H1 (cell line): ENCODE data around the gene ENKD1. TPM values are rescaled to one million over a fixed set of nuclear protein-coding genes. Genes with fewer than 3 reads are reported as not detected.

Experiments
- CTCF ChIA-PET: fragments of 300-600 bp; sonication (Branson Sonifier 250); formaldehyde crosslinking; loops from one replicate; lab custom pipeline; 2021; ENCODE audit not compliant: partially characterized antibody; lab: Charles Lee
- POLR2A ChIA-PET: fragments of 300-600 bp; sonication (Branson Sonifier 250); formaldehyde crosslinking; loops from one replicate; lab custom pipeline; 2021; ENCODE audit warnings: inconsistent platforms; ENCODE audit not compliant: partially characterized antibody; lab: Charles Lee
- DNase-seq, 2 experiments: peaks; one replicate each; pipeline versions ENCODE4 v3.0.0 to v3.0.0-alpha.2; 2010 to 2022; ENCODE audit warnings: low spot score in 2 of 2, low read depth in 1 of 2, mixed read lengths in 1 of 2
- FAIRE-seq: peaks from 2 replicates; lab custom pipeline; 2011; peaks lifted over from hg19 to GRCh38; lab: Jason Lieb, UNC
- H2AFZ ChIP-seq: 2 replicates; pipeline ENCODE4 v1.8.1; 2012; ENCODE audit warnings: low read length, inconsistent platforms
- H2AK5ac ChIP-seq: 2 replicates; pipeline ENCODE4 v1.6.1; 2013; ENCODE audit warnings: low read depth, low read length
- H2BK120ac ChIP-seq: replicated peaks from 2 replicates; pipeline ENCODE3; 2013; ENCODE audit warnings: low read depth, low read length, inconsistent platforms
- H2BK12ac ChIP-seq: 2 replicates; pipeline ENCODE4 v1.6.1; 2013; ENCODE audit warnings: low read depth, low read length
- H2BK15ac ChIP-seq: 2 replicates; pipeline ENCODE4 v1.6.1; 2013; ENCODE audit warnings: low read length
- H2BK20ac ChIP-seq: 2 replicates; pipeline ENCODE4 v1.6.1; 2013; ENCODE audit warnings: low read length
- H2BK5ac ChIP-seq: 2 replicates; pipeline ENCODE4 v1.6.1; 2013; ENCODE audit warnings: low read depth, low read length
- H3K14ac ChIP-seq: 2 replicates; pipeline ENCODE4 v1.6.1; 2013; ENCODE audit warnings: inconsistent platforms; ENCODE audit not compliant: insufficient read length
- H3K18ac ChIP-seq: 2 replicates; pipeline ENCODE4 v1.6.1; 2013; ENCODE audit warnings: low read length; ENCODE audit errors: extremely low read depth
- H3K23ac ChIP-seq: 2 replicates; pipeline ENCODE4 v1.6.1; 2013; ENCODE audit warnings: inconsistent platforms; ENCODE audit not compliant: insufficient read length
- H3K23me2 ChIP-seq: 2 replicates; pipeline ENCODE4 v1.6.1; 2013; ENCODE audit warnings: low read depth, low read length
- H3K27ac ChIP-seq: 2 replicates; pipeline ENCODE4 v1.6.1; 2011; ENCODE audit warnings: low read depth, low read length, inconsistent platforms
- H3K27me3 ChIP-seq, 4 experiments: replicated peaks in 1 of 4; 1 replicate in 1 of 4; 2 replicates in 3 of 4; pipeline versions ENCODE4 v1.6.1 to v1.8.1; 2011 to 2013; ENCODE audit warnings: low read length in 3 of 4, mild to moderate bottlenecking in 3 of 4, inconsistent platforms in 2 of 4, mixed read lengths in 2 of 4, moderate library complexity in 1 of 4; ENCODE audit not compliant: control insufficient read depth in 3 of 4, insufficient read depth in 3 of 4; ENCODE audit errors: extremely low read depth in 1 of 4
- H3K36me3 ChIP-seq, 4 experiments: 2 replicates each; pipeline versions ENCODE4 v1.6.1 to v1.8.1; 2011 to 2013; ENCODE audit warnings: mild to moderate bottlenecking in 4 of 4, low read length in 3 of 4, moderate library complexity in 2 of 4, control low read depth in 1 of 4, inconsistent platforms in 1 of 4; ENCODE audit not compliant: insufficient read depth in 4 of 4, control insufficient read depth in 2 of 4
- H3K4ac ChIP-seq: replicated peaks from 2 replicates; pipeline ENCODE3; 2013; ENCODE audit warnings: low read length, low read depth, mixed read lengths, inconsistent platforms; ENCODE audit not compliant: insufficient read length
- H3K4me1 ChIP-seq, 4 experiments: replicated peaks in 1 of 4; 1 replicate in 1 of 4; 2 replicates in 3 of 4; pipeline versions ENCODE4 v1.6.1 to v1.8.1; 2011 to 2013; ENCODE audit warnings: low read length in 3 of 4, inconsistent platforms in 2 of 4, mixed read lengths in 1 of 4; ENCODE audit not compliant: insufficient read depth in 4 of 4, control insufficient read depth in 3 of 4
- H3K4me2 ChIP-seq, 2 experiments: 2 replicates each; pipeline versions ENCODE4 v1.6.1 to v1.8.1; 2011 to 2013; ENCODE audit warnings: low read depth in 2 of 2, low read length in 2 of 2, control low read depth in 1 of 2, inconsistent platforms in 1 of 2, mild to moderate bottlenecking in 1 of 2; ENCODE audit not compliant: insufficient read depth in 1 of 2
- H3K4me3 ChIP-seq, 4 experiments: fragments of 200-600, 300-600 bp in 1 of 4; sonication (generic), shearing (Covaris generic), sonication (Bioruptor Twin) in 1 of 4; 2 replicates each; pipeline versions ENCODE4 v1.5.1 to v1.8.1; 2011 to 2016; ENCODE audit warnings: low read length in 4 of 4, low read depth in 3 of 4, control low read depth in 2 of 4, inconsistent platforms in 2 of 4, mild to moderate bottlenecking in 2 of 4, mixed read lengths in 1 of 4, moderate library complexity in 1 of 4; ENCODE audit not compliant: insufficient read depth in 2 of 4; ENCODE audit errors: extremely low read depth in 1 of 4
- H3K56ac ChIP-seq: replicated peaks from 2 replicates; pipeline ENCODE3; 2013; ENCODE audit warnings: low read depth, mild to moderate bottlenecking, mixed read lengths, low read length, inconsistent platforms; ENCODE audit not compliant: insufficient read length
- H3K79me1 ChIP-seq: 2 replicates; pipeline ENCODE4 v1.6.1; 2013; ENCODE audit warnings: low read depth, low read length, control low read depth
- H3K79me2 ChIP-seq, 2 experiments: 2 replicates each; pipeline versions ENCODE4 v1.6.1 to v1.8.1; 2012 to 2013; ENCODE audit warnings: low read length in 2 of 2, mild to moderate bottlenecking in 2 of 2, inconsistent platforms in 1 of 2; ENCODE audit not compliant: insufficient read depth in 2 of 2, control insufficient read depth in 1 of 2
- H3K9ac ChIP-seq, 4 experiments: replicated peaks in 1 of 4; 1 replicate in 1 of 4; 2 replicates in 3 of 4; pipeline versions ENCODE4 v1.6.1 to v1.8.1; 2011 to 2013; ENCODE audit warnings: low read depth in 3 of 4, low read length in 3 of 4, control low read depth in 2 of 4, mild to moderate bottlenecking in 2 of 4, moderate library complexity in 2 of 4, inconsistent platforms in 1 of 4; ENCODE audit errors: extremely low read depth in 1 of 4
- H3K9me3 ChIP-seq, 2 experiments: 2 replicates each; pipeline versions ENCODE4 v1.6.1 to v1.8.1; 2012 to 2013; ENCODE audit warnings: mild to moderate bottlenecking in 2 of 2, moderate library complexity in 2 of 2, control low read depth in 1 of 2, inconsistent platforms in 1 of 2, low read depth in 1 of 2, low read length in 1 of 2, mixed read lengths in 1 of 2; ENCODE audit not compliant: insufficient read depth in 2 of 2
- H4K20me1 ChIP-seq, 2 experiments: replicated peaks in 1 of 2; 2 replicates each; pipeline versions ENCODE3 to v1.8.1; 2011 to 2013; ENCODE audit warnings: inconsistent platforms in 2 of 2, low read length in 2 of 2, mild to moderate bottlenecking in 1 of 2; ENCODE audit not compliant: insufficient read depth in 2 of 2, control insufficient read depth in 1 of 2
- H4K5ac ChIP-seq: 2 replicates; pipeline ENCODE4 v1.6.1; 2013; ENCODE audit warnings: low read length, low read depth, mixed read lengths, inconsistent platforms; ENCODE audit not compliant: insufficient read length
- H4K8ac ChIP-seq: 2 replicates; pipeline ENCODE4 v1.8.0; 2013; ENCODE audit warnings: mild to moderate bottlenecking, moderate library complexity, low read length, inconsistent platforms; ENCODE audit not compliant: insufficient read depth; ENCODE audit errors: extremely low read depth
- H4K91ac ChIP-seq: replicated peaks from 2 replicates; pipeline ENCODE3; 2013; ENCODE audit warnings: low read length, mixed read lengths, inconsistent platforms; ENCODE audit not compliant: insufficient read length
- ASH2L ChIP-seq: fragments of 200-600, 300-600 bp; sonication (generic); IDR thresholded peaks from one replicate; pipeline ENCODE4 v1.7.1; 2017; ENCODE audit warnings: low read length
- ATF3 ChIP-seq: IDR thresholded peaks from 2 replicates; pipeline ENCODE4 v1.6.1; 2011; ENCODE audit warnings: low read depth, mild to moderate bottlenecking, low read length; ENCODE audit not compliant: insufficient read depth
- CBX5 ChIP-seq: fragments of 300-800, 300-1000 bp; sonication (generic); IDR thresholded peaks from 2 replicates; pipeline ENCODE4 v1.7.1; 2016; ENCODE audit warnings: antibody characterized with exemption, low read length, low read depth
- CBX8 ChIP-seq: fragments of 300-800, 300-1000 bp; sonication (generic); IDR thresholded peaks from 2 replicates; pipeline ENCODE4 v1.7.1; 2016; ENCODE audit warnings: low read depth, low read length, borderline replicate concordance
- CHD1 ChIP-seq: IDR thresholded peaks from 2 replicates; pipeline ENCODE4 v1.6.1; 2012; ENCODE audit warnings: low read depth, low read length, improper control_type of control experiment
- EGR1 ChIP-seq: IDR thresholded peaks from 2 replicates; pipeline ENCODE4 v1.6.1; 2011; ENCODE audit warnings: low read depth, low read length, borderline replicate concordance
- FOSL1 ChIP-seq: IDR thresholded peaks from 2 replicates; pipeline ENCODE4 v1.6.1; 2011; ENCODE audit warnings: mild to moderate bottlenecking, low read depth, low read length, moderate library complexity; ENCODE audit not compliant: insufficient read depth
- HDAC6 ChIP-seq: IDR thresholded peaks from one replicate; pipeline ENCODE4 v1.7.1; 2012; ENCODE audit warnings: low read depth, mild to moderate bottlenecking, inconsistent platforms, low read length, moderate library complexity
- JUND ChIP-seq: IDR thresholded peaks from 2 replicates; pipeline ENCODE4 v1.6.1; 2011; ENCODE audit warnings: mild to moderate bottlenecking, improper control_type of control experiment, low read length
- NANOG ChIP-seq: IDR thresholded peaks from 2 replicates; pipeline ENCODE4 v1.6.1; 2011; ENCODE audit warnings: low read length, low read depth, mild to moderate bottlenecking, inconsistent platforms; ENCODE audit not compliant: insufficient read depth, poor library complexity, severe bottlenecking
- RFX5 ChIP-seq: IDR thresholded peaks from 2 replicates; pipeline ENCODE4 v1.6.1; 2011; ENCODE audit warnings: low read depth, low read length, improper control_type of control experiment, borderline replicate concordance
- SRF ChIP-seq: IDR thresholded peaks from 2 replicates; pipeline ENCODE4 v1.6.1; 2011; ENCODE audit warnings: mild to moderate bottlenecking, low read depth, low read length, moderate library complexity
- SUZ12 ChIP-seq: fragments of 200-600 bp; sonication (generic); IDR thresholded peaks from 2 replicates; pipeline ENCODE4 v1.6.1; 2012; ENCODE audit warnings: mild to moderate bottlenecking, inconsistent platforms, low read length, moderate library complexity, mixed read lengths
- YY1 ChIP-seq: IDR thresholded peaks from 2 replicates; pipeline ENCODE4 v1.6.1; 2011; ENCODE audit warnings: low read depth, mild to moderate bottlenecking, low read length
- WGBS, 2 experiments: shearing (Covaris generic) in 1 of 2; methylation state at CpG; one replicate each; pipeline versions ENCODE4 v1.1.6 to v1.1.7; 2013 to 2015; ENCODE audit warnings: low lambda C conversion rate in 2 of 2, mixed read lengths in 2 of 2, inconsistent platforms in 1 of 2, low coverage in 1 of 2, missing lambda C conversion rate in 1 of 2; ENCODE audit not compliant: insufficient replicate concordance in 2 of 2, insufficient coverage in 1 of 2, insufficient read length in 1 of 2; ENCODE audit errors: extremely low coverage in 1 of 2, missing lambda C conversion rate in 1 of 2; 5-methylcytosine and 5-hydroxymethylcytosine counted together
- polyA plus RNA-seq, 7 experiments: library from polyadenylated mRNA; depleted of rRNA in 3 of 7; stranded (reverse) in 5 of 7; unstranded in 2 of 7; fragments of >200 nt in 5 of 7; fragments of 200-250 nt in 2 of 7; gene quantifications; 1 replicate in 5 of 7; 2 replicates in 1 of 7; 4 replicates in 1 of 7; pipeline versions ENCODE4 v1.2.1 to v1.2.3, GENCODE V29; 2011 to 2013; ENCODE audit warnings: missing spikeins in 2 of 7, mixed read lengths in 2 of 7
- total RNA-seq: library from RNA; stranded (reverse); fragmentation: NEBNext Ultra II Directional; extraction: Animal tissue kit (Norgen Biotek cat#: 25700); gene quantifications from 2 replicates; pipeline ENCODE4 v1.2.1, GENCODE V29; 2021

Gene ENKD1
- total and polyA plus RNA-seq, 2 of the 8 experiments (the other 6 are each of a cell fraction or from before 2014, with no cell fraction given), result 12.9 to 16.1 TPM

GRCh38 chr16:67676516-67676915, 10.0 kb upstream of the ENKD1 start:
- no peak overlapping the region for H2BK20ac ChIP-seq
- H2AK5ac ChIP-seq, result no peak overlapping the region
- no peak overlapping the region for H4K8ac ChIP-seq
- peaks cover 0 to 3% (median 0%) of the 10 kb centered on the region in 4 experiments; a peak in 1 of 8 replicates for H3K36me3 ChIP-seq
- no peak overlapping the region for H3K14ac ChIP-seq
- H3K56ac ChIP-seq, result no peak overlapping the region
- no peak overlapping the region for H3K23ac ChIP-seq
- no peaks in the 10 kb centered on the region for H3K23me2 ChIP-seq
- no peak overlapping the region for H4K91ac ChIP-seq
- no peaks in the 10 kb centered on the region for H3K79me2 ChIP-seq
- peaks cover 0 to 3% (median 0%) of the 10 kb centered on the region in 4 experiments; a peak in 1 of 7 replicates for H3K4me1 ChIP-seq
- no peak overlapping the region for H4K5ac ChIP-seq
- H3K79me1 ChIP-seq, result no peaks in the 10 kb centered on the region; the same call in none of the 2 replicates
- no peak overlapping the region for H2AFZ ChIP-seq
- no peak overlapping the region for H3K18ac ChIP-seq
- no peaks in the 10 kb centered on the region for H3K9me3 ChIP-seq
- no peak overlapping the region for H3K4ac ChIP-seq
- no peak for FAIRE-seq
- H3K4me3 ChIP-seq, result no peak overlapping the region
- no peak overlapping the region for H3K27ac ChIP-seq
- ChIA-PET CTCF (interaction anchor here (0.6 to 5.5 kb wide), 6 partner anchors 10 to 182 kb away, joined by 3 to 46 read pairs (median 3); partner anchors contain the start of genes C16orf86 and ENKD1), POLR2A (interaction anchor here (0.6 to 0.9 kb wide), 3 partner anchors 38 to 157 kb away, joined by 3 to 4 read pairs (median 3); no protein-coding TSS in a partner anchor)
- peaks cover 0 to 8% of the 10 kb centered on the region in 2 experiments for H4K20me1 ChIP-seq
- H3K9ac ChIP-seq, result no peak overlapping the region
- no peak overlapping the region for H2BK120ac ChIP-seq
- H3K4me2 ChIP-seq, result no peak overlapping the region
- WGBS, 2 experiments, result 98% methylated on average over 4 of the region's 4 CpGs; no CpG with 5 or more reads in 1 of the 2 experiments
- H2BK5ac ChIP-seq, result no peak overlapping the region
- H3K27me3 ChIP-seq, result no peaks in the 10 kb centered on the region
- no peak for DNase-seq
- no peak overlapping the region for H2BK12ac ChIP-seq
- no peak overlapping the region for H2BK15ac ChIP-seq
- TF ChIP-seq HDAC6, result no peak
- TF ChIP-seq CBX5, result no peak
- no peak for TF ChIP-seq ASH2L
- TF ChIP-seq CBX8, result no peak
- TF ChIP-seq JUND, result no peak
- no peak for TF ChIP-seq NANOG
- no peak for TF ChIP-seq ATF3
- TF ChIP-seq RFX5, result no peak
- no peak for TF ChIP-seq SRF
- TF ChIP-seq YY1, result no peak
- TF ChIP-seq SUZ12, result no peak
- no peak for TF ChIP-seq CHD1
- no peak for TF ChIP-seq EGR1
- TF ChIP-seq FOSL1, result no peak
